Subcutaneous adipose tissue (tissue), 4 donors: ENCODE data around the gene ORMDL2. TPM values are rescaled to one million over a fixed set of nuclear protein-coding genes. Genes with fewer than 3 reads are reported as not detected.

Experiments used
- total RNA-seq, 4 donors: library from RNA; depleted of rRNA; stranded (reverse); fragments of >200 nt; gene quantifications; one replicate each; pipeline ENCODE4 v1.1.0, GENCODE V29; 2016
- TF ChIP-seq, protein P1 (sequence below): fragments of 450-650 bp; IDR thresholded peaks from one replicate; pipeline ENCODE4 v1.5.1; 2016; ENCODE audit warnings: low read depth, mild to moderate bottlenecking, control low read depth, antibody characterized with exemption, moderate library complexity

ORMDL2 gene, protein sequence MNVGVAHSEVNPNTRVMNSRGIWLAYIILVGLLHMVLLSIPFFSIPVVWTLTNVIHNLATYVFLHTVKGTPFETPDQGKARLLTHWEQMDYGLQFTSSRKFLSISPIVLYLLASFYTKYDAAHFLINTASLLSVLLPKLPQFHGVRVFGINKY
- 10 to 100 TPM; 11.7 to 29.5 (median 17.6) TPM for total RNA-seq

DNA sequence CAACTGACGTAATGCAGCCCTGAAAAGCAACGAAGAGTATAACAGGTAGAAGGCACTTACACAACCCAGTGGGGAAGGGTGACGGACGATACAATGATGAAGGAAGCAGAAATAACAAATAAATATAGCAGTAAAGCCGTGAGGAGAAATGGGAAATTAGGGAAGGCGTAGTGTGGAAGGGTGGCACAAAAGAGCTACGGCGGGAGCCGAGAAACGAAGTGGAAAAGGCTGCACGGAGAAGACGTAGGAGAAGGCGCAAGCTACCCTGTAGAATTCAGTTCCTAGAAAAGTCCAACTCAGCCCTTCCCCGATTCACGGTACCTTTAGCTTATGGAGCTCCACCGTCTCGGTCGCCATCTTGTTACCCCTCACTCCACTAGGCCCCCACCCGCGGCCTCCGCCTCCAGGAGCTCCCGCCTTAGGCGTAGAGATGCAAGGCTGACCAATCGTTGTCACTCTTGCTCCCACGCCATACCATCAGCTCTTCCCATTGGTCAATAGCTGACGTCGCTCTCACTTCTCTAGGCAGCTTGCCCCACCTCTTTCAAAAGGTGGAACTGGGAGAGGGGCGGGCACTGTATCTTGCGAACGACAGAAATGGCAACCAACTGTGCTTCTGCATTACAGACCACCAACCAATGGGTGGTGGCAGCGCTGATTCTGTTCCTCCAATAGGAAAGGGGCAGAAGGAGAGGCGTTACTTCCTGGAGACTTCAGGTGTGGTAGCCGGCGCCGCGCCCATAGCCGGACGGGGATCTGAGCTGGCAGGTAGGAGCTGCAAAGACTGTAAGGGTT, at the start of gene ORMDL2, which contains the start of gene SARNP:
Gene ORMDL2 (plus strand): TSS at position 697 of the 795 bp plus-strand sequence. CDS start 959 bp downstream, outside the sequence.
Gene SARNP (minus strand): TSS at position 380 of the 795 bp plus-strand sequence. CDS start 23 bp downstream, at position 357.
- TF ChIP-seq, protein P1, sequence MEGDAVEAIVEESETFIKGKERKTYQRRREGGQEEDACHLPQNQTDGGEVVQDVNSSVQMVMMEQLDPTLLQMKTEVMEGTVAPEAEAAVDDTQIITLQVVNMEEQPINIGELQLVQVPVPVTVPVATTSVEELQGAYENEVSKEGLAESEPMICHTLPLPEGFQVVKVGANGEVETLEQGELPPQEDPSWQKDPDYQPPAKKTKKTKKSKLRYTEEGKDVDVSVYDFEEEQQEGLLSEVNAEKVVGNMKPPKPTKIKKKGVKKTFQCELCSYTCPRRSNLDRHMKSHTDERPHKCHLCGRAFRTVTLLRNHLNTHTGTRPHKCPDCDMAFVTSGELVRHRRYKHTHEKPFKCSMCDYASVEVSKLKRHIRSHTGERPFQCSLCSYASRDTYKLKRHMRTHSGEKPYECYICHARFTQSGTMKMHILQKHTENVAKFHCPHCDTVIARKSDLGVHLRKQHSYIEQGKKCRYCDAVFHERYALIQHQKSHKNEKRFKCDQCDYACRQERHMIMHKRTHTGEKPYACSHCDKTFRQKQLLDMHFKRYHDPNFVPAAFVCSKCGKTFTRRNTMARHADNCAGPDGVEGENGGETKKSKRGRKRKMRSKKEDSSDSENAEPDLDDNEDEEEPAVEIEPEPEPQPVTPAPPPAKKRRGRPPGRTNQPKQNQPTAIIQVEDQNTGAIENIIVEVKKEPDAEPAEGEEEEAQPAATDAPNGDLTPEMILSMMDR = no peak

DNA sequence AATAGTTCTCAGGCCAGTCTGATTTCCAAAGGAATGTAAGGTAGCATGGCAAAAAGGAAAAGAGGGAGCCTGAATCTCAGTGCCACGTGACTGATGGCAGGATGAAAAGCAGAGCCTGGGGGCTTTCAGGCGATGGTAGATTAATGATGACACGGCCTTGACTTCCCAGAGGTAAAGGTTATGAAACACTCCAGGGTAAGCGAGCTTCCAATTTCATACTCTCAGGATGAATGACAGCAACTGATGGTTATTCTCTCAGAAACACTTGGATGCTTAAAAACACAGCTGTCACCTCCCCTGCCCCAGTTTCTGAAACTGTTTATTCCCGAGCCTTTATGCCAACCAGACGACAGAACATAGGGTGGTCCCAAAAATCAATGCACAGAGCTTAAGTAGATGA, 46.1 kb upstream of the ORMDL2 start:
- TF ChIP-seq, protein P1 = no peak

DNA sequence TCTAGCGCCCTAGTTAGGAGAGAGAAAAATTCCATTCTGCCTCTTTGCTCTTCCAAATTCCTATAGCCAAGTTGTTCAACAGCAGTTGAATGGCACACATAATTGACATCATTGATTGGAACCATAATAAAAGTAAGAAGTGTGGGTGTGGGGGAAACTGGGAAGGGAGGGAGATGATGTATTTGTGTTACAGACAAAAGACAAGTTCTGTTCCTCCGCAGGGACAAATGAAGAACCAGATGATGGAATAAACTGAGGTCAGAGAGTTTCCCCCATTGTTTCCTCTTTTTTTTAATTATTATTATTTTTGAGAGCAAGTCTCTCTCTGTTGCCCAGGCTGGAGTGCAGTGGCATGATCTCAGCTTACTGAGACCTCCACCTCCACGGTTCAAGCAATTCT, 40.0 kb upstream of the ORMDL2 start:
- TF ChIP-seq, protein P1 = no peak

DNA sequence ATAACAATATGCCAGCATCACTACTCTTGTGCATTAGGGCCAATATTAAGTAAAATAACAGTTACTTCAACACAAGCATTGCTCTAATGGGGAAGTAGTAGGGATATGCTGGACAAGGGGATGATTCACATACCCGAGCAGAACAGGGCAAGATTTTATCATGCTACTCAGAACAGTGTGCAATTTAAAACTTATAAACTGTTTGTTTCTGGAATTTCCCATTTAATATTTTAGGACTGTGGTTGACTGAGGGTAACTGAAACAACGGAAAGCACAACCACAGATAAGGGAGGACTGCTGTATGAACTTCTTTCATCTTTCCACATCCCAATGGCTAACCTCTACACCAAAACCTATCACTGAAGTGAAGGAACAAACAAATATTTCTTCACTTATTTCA, 37.2 kb upstream of the ORMDL2 start:
- TF ChIP-seq, protein P1 = no peak

DNA sequence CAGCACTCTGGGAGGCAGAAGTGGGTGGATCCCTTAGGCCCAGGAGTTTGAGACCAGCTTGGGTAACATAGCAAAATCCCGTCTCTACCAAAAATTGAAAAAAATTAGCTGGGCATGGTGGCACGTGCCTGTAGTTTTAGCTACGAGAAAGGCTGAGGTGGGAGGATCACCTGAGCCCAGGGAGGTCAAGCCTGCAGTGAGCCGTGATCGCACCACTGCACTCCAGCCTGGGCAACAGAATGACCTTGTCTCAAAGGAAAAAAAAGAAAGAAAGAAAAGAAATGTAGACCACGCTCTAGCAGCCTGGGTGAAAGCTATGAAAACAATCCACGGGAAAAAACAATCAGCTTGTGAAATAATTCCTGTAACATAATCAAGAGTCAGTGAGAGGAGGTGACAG, 29.3 kb upstream of the ORMDL2 start:
- TF ChIP-seq, protein P1 = no peak

DNA sequence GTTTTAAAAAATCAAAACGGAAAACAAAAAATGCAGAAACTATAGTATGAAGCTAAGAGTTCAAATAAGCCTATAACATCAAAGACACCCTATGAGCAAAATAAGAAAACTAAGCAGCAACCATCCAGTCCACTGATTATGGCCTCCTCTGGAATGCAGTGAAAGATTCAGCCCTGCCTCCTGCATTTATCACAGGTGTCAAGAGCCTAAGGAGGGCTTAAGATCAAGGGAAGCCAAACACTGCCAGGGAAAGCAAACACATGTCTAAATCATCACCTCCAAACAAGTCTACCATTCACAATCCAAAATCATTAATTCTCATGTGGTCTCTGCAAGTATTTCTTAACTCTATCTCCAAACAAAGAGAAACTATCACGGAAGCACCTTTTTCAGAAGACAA, 28.7 kb upstream of the ORMDL2 start:
- TF ChIP-seq, protein P1 = no peak

DNA sequence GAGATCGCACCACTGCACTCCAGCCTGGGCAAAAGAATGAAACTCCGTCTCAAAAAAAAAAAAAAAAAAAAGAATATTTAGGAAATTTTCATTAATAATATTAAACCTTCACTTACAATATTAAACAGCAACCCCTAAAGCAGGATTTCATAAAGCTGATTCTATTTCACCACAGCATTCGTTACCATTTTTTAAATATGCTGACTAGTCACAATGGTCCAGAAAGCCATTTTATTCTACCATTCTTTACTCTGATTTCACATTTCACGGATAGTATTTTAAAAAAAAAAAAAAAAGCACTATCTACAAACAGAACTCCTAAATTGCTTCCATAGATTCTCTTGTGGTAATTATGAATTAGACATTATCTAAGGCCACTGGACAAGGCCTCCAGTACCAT, 27.9 kb upstream of the ORMDL2 start:
- TF ChIP-seq, protein P1 = no peak
